ENCODE measurements around the gene PITPNM3. TPM values are rescaled to one million over a fixed set of nuclear protein-coding genes. Genes with fewer than 3 reads are reported as not detected.

Gene PITPNM3
- total RNA-seq, 1 experiment from 2014 or later: 0.44 TPM

GRCh38 chr17:6525731-6526130 is 30.6 kb downstream of the PITPNM3 start:
- Histone ChIP-seq H3K4me3 (ENCODE audit: low read depth in 2 of 2, low read length in 2 of 2) (no peak overlapping the region), H3K36me3 (ENCODE audit: control insufficient read depth, insufficient read depth, low read length) (no peaks in the 10 kb centered on the region), H3K27ac (ENCODE audit: low read length) (no peak overlapping the region), H3K4me1 (ENCODE audit: control insufficient read depth, insufficient read depth, low read length) (no peaks in the 10 kb centered on the region), H3K9me3 (ENCODE audit: control insufficient read depth, insufficient read depth, low read depth, low read length) (no peaks in the 10 kb centered on the region), H3K27me3 (ENCODE audit: control insufficient read depth, insufficient read depth, low read length) (no peaks in the 10 kb centered on the region; the same call in 1 of the 2 replicates)
- TF ChIP-seq REST (IDR thresholded peaks at IDR 0.05; ENCODE audit: insufficient read depth in 1 of 2, low read depth in 2 of 2, low read length in 1 of 2) (no peak), SIN3A (IDR thresholded peaks at IDR 0.05; ENCODE audit: borderline replicate concordance, insufficient read depth, low read depth, low read length) (no peak), POLR2AphosphoS5 (IDR thresholded peaks at IDR 0.05; ENCODE audit: low read depth, low read length) (no peak), CTCF (IDR thresholded peaks at IDR 0.05) (no peak), TCF7L2 (IDR thresholded peaks at IDR 0.05; ENCODE audit: low read depth, low read length) (no peak)
- POLR2A ChIA-PET: no interaction called here
- in situ Hi-C loops (cut with HindIII; ENCODE audit: low pct_unique_long_range_greater_than_20kb, low sequenced_read_pairs) (no loop called here), intact Hi-C loops (cut with micrococcal nuclease; ENCODE audit: unreplicated experiment) (no loop called here)
- CTCF ChIA-PET: no interaction called here
- no peak for DNase-seq (ENCODE audit: low read depth, low spot score)
- ATAC-seq: no peak
- BruUV-seq (replicated peaks): no TSS peak

- no peak overlapping the region for H3K27ac ChIP-seq (ENCODE audit: low read length)
- in situ Hi-C loops (cut with HindIII; ENCODE audit: low pct_unique_long_range_greater_than_20kb, low sequenced_read_pairs) (no loop called here), intact Hi-C loops (cut with micrococcal nuclease; ENCODE audit: unreplicated experiment) (no loop called here)
- no peaks in the 10 kb centered on the region for H3K36me3 ChIP-seq (ENCODE audit: control insufficient read depth, insufficient read depth, low read length)
- POLR2A ChIA-PET: no interaction called here
- H3K9me3 ChIP-seq (ENCODE audit: control insufficient read depth, insufficient read depth, low read depth, low read length): no peaks in the 10 kb centered on the region
- H3K4me1 ChIP-seq (ENCODE audit: control insufficient read depth, insufficient read depth, low read length): no peaks in the 10 kb centered on the region
- no peak overlapping the region for H3K4me3 ChIP-seq (ENCODE audit: low read depth in 2 of 2, low read length in 2 of 2)
- TF ChIP-seq REST (IDR thresholded peaks at IDR 0.05; ENCODE audit: insufficient read depth in 1 of 2, low read depth in 2 of 2, low read length in 1 of 2) (no peak), SIN3A (IDR thresholded peaks at IDR 0.05; ENCODE audit: borderline replicate concordance, insufficient read depth, low read depth, low read length) (no peak), TCF7L2 (IDR thresholded peaks at IDR 0.05; ENCODE audit: low read depth, low read length) (no peak), CTCF (IDR thresholded peaks at IDR 0.05) (no peak), POLR2AphosphoS5 (IDR thresholded peaks at IDR 0.05; ENCODE audit: low read depth, low read length) (no peak)
- no peaks in the 10 kb centered on the region; the same call in 1 of the 2 replicates for H3K27me3 ChIP-seq (ENCODE audit: control insufficient read depth, insufficient read depth, low read length)
- CTCF ChIA-PET: no interaction called here
- DNase-seq (ENCODE audit: low read depth, low spot score) (no peak), ATAC-seq (no peak)
- BruUV-seq (replicated peaks): no TSS peak
These were observed 31.2 kb downstream of the PITPNM3 start for GRCh38 chr17:6525141-6525540.
